ENCODE data around the gene ARFRP1.
"Not testable (repeated sequence)": the region's sequence is repeated elsewhere in the genome, so short reads cannot be mapped to it uniquely, and the experiment has no call there.

ARFRP1 gene

DNA sequence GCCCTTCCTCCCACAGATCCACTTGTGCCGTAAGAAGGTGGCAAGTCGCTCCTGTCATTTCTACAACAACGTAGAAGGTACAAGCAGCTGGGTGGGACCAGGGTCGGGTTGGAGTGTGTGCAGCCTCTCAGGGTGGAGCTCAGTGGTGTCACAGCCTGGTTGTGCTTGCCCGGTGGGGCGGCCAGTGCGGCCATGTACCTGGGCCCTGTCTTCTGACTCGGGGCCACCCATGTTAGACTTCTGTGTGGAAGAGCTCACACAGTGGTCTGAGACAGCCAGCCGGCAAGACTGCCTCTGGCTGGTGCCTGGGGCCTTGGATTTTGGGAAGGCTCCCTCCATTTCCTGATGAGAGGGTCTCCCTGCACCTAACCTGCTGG lies 45.0 kb downstream of the ARFRP1 start:
- Mint-ChIP-seq H3K27me3 (ENCODE audit: low read depth) (no peaks in the 10 kb centered on the region), H3K36me3 (ENCODE audit: low read depth) (peaks cover 15% of the 10 kb centered on the region), H3K27ac (no peak overlapping the region), H3K9me3 (no peaks in the 10 kb centered on the region), H3K4me3 (no peak overlapping the region), H3K4me1 (ENCODE audit: low read depth) (peaks cover 11% of the 10 kb centered on the region)
- DNase-seq (ENCODE audit: low spot score): no peak

DNA sequence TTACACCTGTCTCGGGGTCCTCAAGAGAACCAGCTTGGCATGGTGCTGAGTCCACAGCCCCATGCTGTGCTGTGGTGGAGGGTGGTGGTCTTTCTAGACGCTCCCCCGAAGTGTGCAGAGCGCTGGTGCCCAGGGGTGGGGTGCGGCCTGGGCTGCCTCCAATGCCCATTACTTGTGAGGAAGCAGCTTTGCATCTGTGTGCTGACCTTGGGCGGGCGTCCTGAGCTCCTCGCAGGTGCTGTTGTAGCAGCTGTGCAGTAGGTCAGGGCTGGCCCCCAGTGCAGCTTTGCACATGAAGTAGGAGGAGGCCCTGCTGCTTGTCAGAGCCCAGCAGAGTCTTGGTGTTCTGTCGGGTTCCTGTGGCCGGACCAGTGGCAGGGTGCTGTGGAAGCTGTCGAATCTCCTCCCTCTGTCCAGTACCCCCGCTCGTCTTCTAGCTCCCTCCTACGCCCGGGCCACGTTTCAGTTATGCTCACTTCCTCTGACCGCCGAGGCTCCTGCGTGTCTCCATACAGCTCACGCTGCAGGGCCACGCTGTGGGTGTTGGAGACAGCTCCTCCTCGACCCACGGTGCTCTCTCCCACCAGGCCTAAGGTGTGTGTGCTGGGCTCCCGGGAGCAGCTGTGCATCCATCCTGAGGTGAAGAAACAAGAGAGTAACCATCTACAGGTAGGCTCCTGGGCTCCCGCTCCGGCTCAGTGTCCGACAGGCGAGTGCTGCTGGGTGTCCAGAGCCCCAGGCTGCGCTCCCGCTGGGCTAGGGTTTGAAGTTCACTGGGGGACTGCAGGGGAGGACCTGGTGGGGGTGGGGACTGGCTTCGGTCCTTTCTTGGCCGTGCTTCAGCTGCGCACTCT lies 45.6 kb downstream of the ARFRP1 start:
- no peak overlapping the region for H3K4me3 Mint-ChIP-seq
- DNase-seq (ENCODE audit: low spot score): no peak
- peaks cover 13% of the 10 kb centered on the region for H3K36me3 Mint-ChIP-seq (ENCODE audit: low read depth)
- peaks cover 11% of the 10 kb centered on the region for H3K4me1 Mint-ChIP-seq (ENCODE audit: low read depth)
- H3K27me3 Mint-ChIP-seq (ENCODE audit: low read depth): no peaks in the 10 kb centered on the region
- H3K9me3 Mint-ChIP-seq: no peaks in the 10 kb centered on the region
- no peak overlapping the region for H3K27ac Mint-ChIP-seq

DNA sequence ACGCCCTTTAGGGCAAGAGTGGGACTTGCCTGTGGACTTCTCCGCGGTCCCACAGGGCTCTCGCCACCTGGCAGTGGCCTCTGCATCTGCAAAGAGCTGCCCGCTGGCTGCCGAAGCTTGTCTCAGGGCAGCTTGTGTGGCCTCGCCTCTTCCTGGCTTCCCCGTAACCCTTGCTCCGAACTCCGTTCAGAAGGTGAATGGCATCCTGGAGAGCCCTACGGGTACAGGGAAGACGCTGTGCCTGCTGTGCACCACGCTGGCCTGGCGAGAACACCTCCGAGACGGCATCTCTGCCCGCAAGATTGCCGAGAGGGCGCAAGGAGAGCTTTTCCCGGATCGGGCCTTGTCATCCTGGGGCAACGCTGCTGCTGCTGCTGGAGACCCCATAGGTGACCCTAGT lies 46.7 kb downstream of the ARFRP1 start:
- Mint-ChIP-seq H3K36me3 (ENCODE audit: low read depth) (peaks cover 10% of the 10 kb centered on the region), H3K9me3 (no peaks in the 10 kb centered on the region)
- DNase-seq (ENCODE audit: low spot score): no peak

DNA sequence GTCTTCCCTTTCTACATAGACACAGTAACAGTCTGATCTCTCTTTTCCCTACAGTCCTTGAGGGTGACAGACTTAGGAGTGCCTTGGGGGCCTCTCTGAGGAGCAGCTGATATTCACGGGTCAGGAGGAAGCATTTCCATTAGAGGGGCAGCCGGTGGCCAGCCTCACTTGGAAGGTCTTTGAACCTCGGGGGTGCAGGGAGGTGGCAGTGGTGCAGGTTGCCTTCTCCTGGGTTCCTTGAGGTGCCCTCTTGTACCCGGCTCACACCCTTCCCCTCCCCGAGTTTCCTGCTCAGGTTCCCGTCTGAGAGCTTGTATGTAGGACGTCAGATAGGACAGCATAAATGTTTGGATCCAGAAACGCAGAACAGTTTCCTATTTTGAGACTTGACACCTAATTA lies 47.2 kb downstream of the ARFRP1 start:
- peaks cover 10% of the 10 kb centered on the region for H3K36me3 Mint-ChIP-seq (ENCODE audit: low read depth)
- DNase-seq (ENCODE audit: low spot score): no peak
- H3K27me3 Mint-ChIP-seq (ENCODE audit: low read depth): no peaks in the 10 kb centered on the region
- H3K4me3 Mint-ChIP-seq: no peak overlapping the region
- H3K9me3 Mint-ChIP-seq: no peaks in the 10 kb centered on the region
- H3K27ac Mint-ChIP-seq: no peak overlapping the region
- peaks cover 11% of the 10 kb centered on the region for H3K4me1 Mint-ChIP-seq (ENCODE audit: low read depth)

More for the DNA sequence above, 46.7 kb downstream of the ARFRP1 start:
- peaks cover 11% of the 10 kb centered on the region for H3K4me1 Mint-ChIP-seq (ENCODE audit: low read depth)
- H3K4me3 Mint-ChIP-seq: no peak overlapping the region
- no peaks in the 10 kb centered on the region for H3K27me3 Mint-ChIP-seq (ENCODE audit: low read depth)
- no peak overlapping the region for H3K27ac Mint-ChIP-seq

DNA sequence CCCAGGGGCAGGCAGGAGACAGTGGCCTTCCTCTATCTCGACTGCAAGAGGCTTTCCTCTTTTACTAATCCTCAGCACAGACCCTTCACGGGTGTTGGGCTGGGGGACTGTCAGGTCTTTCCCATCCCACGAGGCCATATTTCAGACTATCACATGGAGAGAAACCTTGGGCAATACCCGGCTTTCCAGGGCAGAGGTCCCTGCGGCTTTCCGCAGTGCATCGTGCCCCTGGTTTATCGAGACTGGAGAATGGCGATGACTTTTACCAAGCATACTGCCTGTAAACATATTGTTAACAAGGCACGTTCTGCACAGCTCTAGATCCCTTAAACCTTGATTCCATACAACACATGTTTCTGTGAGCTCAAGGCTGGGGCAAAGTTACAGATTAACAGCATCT lies 47.6 kb downstream of the ARFRP1 start:
- H3K4me1 Mint-ChIP-seq (ENCODE audit: low read depth): peaks cover 11% of the 10 kb centered on the region
- DNase-seq (ENCODE audit: low spot score); H3K9me3 Mint-ChIP-seq; H3K36me3 Mint-ChIP-seq (ENCODE audit: low read depth); H3K27me3 Mint-ChIP-seq (ENCODE audit: low read depth); H3K27ac Mint-ChIP-seq: not testable (repeated sequence)
- H3K4me3 Mint-ChIP-seq: peak overlapping the region; percentile 35

DNA sequence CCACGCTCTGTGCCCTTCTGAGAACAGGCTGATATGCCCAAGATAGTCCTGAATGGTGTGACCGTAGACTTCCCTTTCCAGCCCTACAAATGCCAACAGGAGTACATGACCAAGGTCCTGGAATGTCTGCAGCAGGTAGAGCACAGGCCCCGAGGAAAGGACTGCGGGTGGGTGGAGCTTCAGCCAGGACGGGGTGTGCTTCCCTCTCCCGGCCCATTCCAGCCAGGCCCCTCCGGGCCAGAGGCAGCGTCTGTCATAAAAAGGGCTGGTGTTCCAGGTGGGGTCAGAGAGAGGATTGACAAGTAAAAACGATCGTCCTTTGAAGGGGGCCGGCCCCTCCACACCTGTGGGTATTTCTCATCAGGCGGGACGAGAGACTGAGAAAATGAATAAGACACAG lies 48.4 kb downstream of the ARFRP1 start:
- no peak for DNase-seq (ENCODE audit: low spot score)

DNA sequence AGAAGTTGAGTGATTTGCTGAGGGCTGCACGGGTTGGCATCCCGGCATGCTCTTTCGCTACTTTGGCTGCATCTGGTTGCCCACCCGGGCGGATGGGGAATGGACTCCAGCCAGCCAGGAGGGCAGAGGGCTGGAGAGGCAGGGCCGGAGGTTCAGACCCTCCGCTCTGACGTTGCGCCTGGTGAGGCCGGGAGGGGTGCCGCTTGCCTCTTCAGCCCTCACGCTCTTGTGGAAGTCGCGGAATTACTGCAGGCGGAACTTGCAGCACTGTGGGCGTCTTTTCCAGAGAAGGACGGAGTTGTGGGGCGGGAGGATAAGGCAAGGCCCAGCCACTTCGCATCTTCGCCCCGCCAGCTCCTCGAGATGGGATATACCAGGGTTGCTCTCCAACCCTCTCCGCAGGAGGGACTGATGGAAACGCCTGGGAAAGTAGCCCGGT lies 49.0 kb downstream of the ARFRP1 start:
- Mint-ChIP-seq H3K36me3 (ENCODE audit: low read depth) (peaks cover 10% of the 10 kb centered on the region), H3K4me1 (ENCODE audit: low read depth) (peaks cover 22% of the 10 kb centered on the region), H3K4me3 (peak overlapping the region; percentile 96), H3K27ac (peak overlapping the region; percentile 87), H3K27me3 (ENCODE audit: low read depth) (peaks cover 8% of the 10 kb centered on the region), H3K9me3 (no peaks in the 10 kb centered on the region)
- DNase-seq (ENCODE audit: low spot score): peak; percentile 37

More for the DNA sequence above, 48.4 kb downstream of the ARFRP1 start:
- Mint-ChIP-seq H3K9me3 (no peaks in the 10 kb centered on the region), H3K4me1 (ENCODE audit: low read depth) (peaks cover 16% of the 10 kb centered on the region), H3K27ac (no peak overlapping the region), H3K4me3 (peak overlapping the region; percentile 96), H3K36me3 (ENCODE audit: low read depth) (peaks cover 10% of the 10 kb centered on the region), H3K27me3 (ENCODE audit: low read depth) (peaks cover 3% of the 10 kb centered on the region)

DNA sequence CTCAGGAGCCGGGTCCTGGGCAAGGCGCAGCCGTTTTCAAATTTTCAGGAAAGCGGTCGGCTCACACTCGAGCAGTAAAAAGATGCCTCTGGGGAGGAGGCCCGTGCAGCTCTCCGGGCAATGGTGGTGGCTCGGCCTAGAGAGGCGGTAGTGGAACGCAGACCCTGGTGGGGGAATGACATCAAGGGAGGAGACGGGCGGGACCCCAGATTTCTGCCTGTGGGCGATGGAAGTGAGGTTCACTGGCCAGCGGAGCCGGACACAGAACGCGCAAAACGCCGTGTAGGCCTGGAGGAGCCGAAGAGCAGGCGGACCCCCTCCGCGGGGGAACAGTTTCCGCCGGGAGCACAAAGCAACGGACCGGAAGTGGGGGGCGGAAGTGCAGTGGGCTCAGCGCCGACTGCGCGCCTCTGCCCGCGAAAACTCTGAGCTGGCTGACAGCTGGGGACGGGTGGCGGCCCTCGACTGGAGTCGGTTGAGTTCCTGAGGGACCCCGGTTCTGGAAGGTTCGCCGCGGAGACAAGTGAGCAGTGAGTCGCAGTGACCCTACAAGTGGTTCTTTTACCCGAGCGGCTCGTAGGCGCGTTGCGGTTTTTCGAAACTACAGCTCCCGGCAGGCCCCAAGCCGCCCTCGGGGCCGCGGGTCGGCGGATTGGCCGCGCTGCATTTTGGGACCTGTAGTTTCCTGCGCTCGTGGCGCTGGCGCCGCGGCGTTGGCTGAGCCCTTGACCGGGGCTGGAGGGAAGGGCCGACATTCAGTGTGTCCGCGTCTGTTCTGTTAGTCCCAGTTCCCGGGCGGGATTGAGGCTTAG lies 49.6 kb downstream of the ARFRP1 start, which contains the start of gene RTEL1:
TSS of gene RTEL1 (plus strand) at position 376 of the 812 bp plus-strand sequence. CDS start 1,091 bp downstream, outside the sequence.
- peaks cover 10% of the 10 kb centered on the region for H3K36me3 Mint-ChIP-seq (ENCODE audit: low read depth)
- peak within 1 kb of the TSS; percentile 87 for H3K27ac Mint-ChIP-seq
- peaks cover 22% of the 10 kb centered on the region for H3K4me1 Mint-ChIP-seq (ENCODE audit: low read depth)
- peak within 1 kb of the TSS; percentile 96 for H3K4me3 Mint-ChIP-seq
- DNase-seq (ENCODE audit: low spot score): peak; percentile 88
- H3K27me3 Mint-ChIP-seq (ENCODE audit: low read depth): peaks cover 8% of the 10 kb centered on the region
- H3K9me3 Mint-ChIP-seq: no peaks in the 10 kb centered on the region

DNA sequence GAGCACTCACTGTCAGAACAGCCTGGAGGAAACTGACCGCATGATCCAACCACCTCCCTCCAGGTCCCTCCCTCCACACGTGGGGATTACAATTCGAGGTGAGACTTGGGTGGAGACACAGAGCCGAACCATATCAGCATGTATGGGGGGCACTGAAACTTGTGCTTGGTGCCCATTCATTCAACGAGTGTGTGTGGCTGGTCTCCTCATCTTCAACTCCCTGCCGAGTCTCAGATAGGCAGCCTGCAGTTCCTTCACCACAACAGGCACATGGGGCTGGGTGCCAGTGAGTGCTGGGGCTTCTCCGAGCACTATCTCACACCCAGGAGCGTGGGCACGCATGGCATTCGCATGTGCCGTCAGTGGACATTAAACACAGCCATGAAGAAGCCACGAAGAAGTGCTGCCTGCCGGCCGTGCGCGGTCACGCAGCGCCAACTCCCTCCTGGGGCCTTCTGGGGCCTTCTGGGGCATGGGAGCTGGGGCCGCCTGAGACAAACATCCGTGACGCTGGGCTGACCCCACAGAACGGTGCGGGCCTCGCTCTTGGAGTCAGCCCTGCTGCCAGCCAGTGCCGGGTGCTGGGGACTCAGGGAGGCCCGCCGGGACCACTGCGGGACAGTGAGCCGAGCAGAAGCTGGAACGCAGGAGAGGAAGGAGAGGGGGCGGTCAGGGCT lies 50.4 kb downstream of the ARFRP1 start:
- Mint-ChIP-seq H3K36me3 (ENCODE audit: low read depth) (peaks cover 9% of the 10 kb centered on the region), H3K4me1 (ENCODE audit: low read depth) (peaks cover 22% of the 10 kb centered on the region), H3K9me3 (no peaks in the 10 kb centered on the region), H3K27me3 (ENCODE audit: low read depth) (peaks cover 8% of the 10 kb centered on the region), H3K4me3 (peak overlapping the region; percentile 96), H3K27ac (peak overlapping the region; percentile 87)
- DNase-seq (ENCODE audit: low spot score): no peak

DNA sequence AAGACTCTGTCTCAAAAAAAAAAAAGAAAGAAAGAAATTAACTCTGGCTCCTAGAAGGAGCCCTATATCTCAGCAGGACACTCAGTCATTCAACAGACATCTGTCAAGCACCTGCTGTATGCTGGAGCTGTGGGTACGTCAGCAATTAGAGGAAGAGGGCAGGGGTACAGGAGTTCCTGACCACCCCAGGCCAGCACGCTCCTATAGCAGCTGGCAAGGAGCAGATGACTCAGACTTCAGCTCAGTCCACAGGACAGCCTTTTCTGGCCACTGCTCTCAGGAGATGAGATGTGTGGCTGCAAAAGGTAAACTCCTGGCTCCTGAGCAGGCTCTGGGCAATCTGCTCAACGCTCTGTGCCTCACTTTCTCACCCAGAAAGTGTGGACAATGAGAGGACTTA lies 51.3 kb downstream of the ARFRP1 start:
- peaks cover 4% of the 10 kb centered on the region for H3K36me3 Mint-ChIP-seq (ENCODE audit: low read depth)
- peak overlapping the region; percentile 96 for H3K4me3 Mint-ChIP-seq
- peaks cover 11% of the 10 kb centered on the region for H3K27me3 Mint-ChIP-seq (ENCODE audit: low read depth)
- no peak for DNase-seq (ENCODE audit: low spot score)
- H3K4me1 Mint-ChIP-seq (ENCODE audit: low read depth): peaks cover 25% of the 10 kb centered on the region
- no peak overlapping the region for H3K27ac Mint-ChIP-seq
- no peaks in the 10 kb centered on the region for H3K9me3 Mint-ChIP-seq

DNA sequence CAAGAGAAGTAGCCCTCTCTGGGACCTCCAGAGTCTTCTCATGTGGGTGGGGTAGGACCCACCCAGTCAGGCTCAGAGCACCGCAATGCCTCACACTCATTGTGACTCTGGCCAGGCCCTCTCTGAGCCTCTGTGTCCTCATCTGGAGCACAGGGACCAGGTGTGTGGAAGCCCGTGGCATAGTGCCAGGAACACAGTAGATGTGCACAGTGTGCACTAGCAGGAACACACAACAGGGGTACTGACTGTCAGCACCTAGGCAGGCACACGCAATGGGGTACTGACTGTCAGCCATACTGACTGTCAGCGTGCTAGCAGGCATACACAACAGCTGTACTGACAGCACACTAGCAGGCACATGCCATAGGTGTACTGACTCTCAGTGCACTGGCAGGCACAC lies 52.5 kb downstream of the ARFRP1 start:
- H3K27ac Mint-ChIP-seq: no peak overlapping the region
- H3K4me1 Mint-ChIP-seq (ENCODE audit: low read depth): peaks cover 26% of the 10 kb centered on the region
- no peak for DNase-seq (ENCODE audit: low spot score)
- H3K9me3 Mint-ChIP-seq: no peaks in the 10 kb centered on the region
- H3K4me3 Mint-ChIP-seq: no peak overlapping the region
- peaks cover 4% of the 10 kb centered on the region for H3K36me3 Mint-ChIP-seq (ENCODE audit: low read depth)
- H3K27me3 Mint-ChIP-seq (ENCODE audit: low read depth): peaks cover 17% of the 10 kb centered on the region

DNA sequence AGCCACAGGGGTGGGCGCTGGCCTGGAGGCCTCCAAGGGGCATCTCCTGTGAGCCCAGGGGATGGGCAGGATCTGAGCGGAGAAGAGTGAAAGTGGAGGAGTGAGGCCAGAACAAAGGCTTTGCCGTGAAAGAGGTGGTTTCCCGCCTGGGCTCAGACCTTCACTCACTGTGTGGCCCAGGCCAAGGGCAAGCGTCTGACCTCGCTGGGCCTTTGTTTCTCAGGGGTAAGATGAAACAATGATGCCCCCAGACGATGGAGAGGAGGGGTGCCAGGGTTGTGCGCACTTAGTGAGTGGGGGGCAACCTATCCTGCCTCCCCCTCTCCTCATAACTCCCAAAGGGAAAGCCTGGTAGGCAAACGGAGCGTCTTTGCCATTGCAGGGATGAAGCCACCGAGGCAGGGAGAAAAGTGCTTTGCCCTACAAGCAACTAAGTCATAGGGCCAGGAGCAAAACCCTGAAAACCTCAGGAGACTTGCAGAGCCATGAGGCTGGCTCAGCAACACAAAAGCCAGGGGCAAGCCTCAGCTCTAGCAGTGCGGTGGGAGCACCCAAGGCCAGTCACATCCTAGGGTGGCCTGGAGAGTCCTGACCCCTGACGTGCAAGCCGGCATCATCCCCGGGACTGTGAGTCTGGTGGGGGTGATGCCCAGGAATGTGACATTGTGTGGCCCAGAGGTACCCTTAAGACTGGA lies 53.7 kb downstream of the ARFRP1 start:
- H3K36me3 Mint-ChIP-seq (ENCODE audit: low read depth): peaks cover 4% of the 10 kb centered on the region
- no peak for DNase-seq (ENCODE audit: low spot score)
- peaks cover 19% of the 10 kb centered on the region for H3K4me1 Mint-ChIP-seq (ENCODE audit: low read depth)
- peaks cover 17% of the 10 kb centered on the region for H3K27me3 Mint-ChIP-seq (ENCODE audit: low read depth)
- peak overlapping the region; percentile 8 for H3K27ac Mint-ChIP-seq
- H3K4me3 Mint-ChIP-seq: peak overlapping the region; percentile 77
- H3K9me3 Mint-ChIP-seq: no peaks in the 10 kb centered on the region

Data from T-helper 2 cell treated with Interferon-gamma antibody and Interleukin-4, amounts not matched to agents 5 μg/mL and 100 μg/mL, for 36 hours (primary cell).